ENCODE results near the gene AASS. TPM values are rescaled to one million over a fixed set of nuclear protein-coding genes. Genes with fewer than 3 reads are reported as not detected.

The AASS gene
- total and polyA plus RNA-seq, 2 of the 8 experiments (the other 6 are each of a cell fraction or from before 2014, with no cell fraction given) = 203 to 394 TPM

GRCh38 chr7:122082670-122083069 is 61.4 kb downstream of the AASS start (continued):
- TF ChIP-seq CHD7 (IDR thresholded peaks at IDR 0.05; ENCODE audit: insufficient replicate concordance, low read length) (peak; percentile 32), EZH2 (IDR thresholded peaks at IDR 0.05; ENCODE audit: low read depth, low read length, severe bottlenecking) (no peak), POLR2AphosphoS5 (IDR thresholded peaks at IDR 0.05; ENCODE audit: low read depth, low read length) (no peak), HDAC6 (IDR thresholded peaks at IDR 0.05; ENCODE audit: low read depth, low read length) (no peak), SP2 (IDR thresholded peaks at IDR 0.05; ENCODE audit: low read length) (no peak)

Data from H1 (cell line).